HL-60 (cell line): Measurements from ENCODE around the gene RNGTT.

Experiments
- CTCF ChIP-seq: IDR thresholded peaks from one replicate; pipeline ENCODE4 v1.5.1; 2011; ENCODE audit warnings: low read length, control low read depth, inconsistent platforms; ENCODE audit not compliant: insufficient read depth
- POLR2AphosphoS5 ChIP-seq: IDR thresholded peaks from 2 replicates; pipeline ENCODE4 v1.6.1; 2012; ENCODE audit warnings: low read depth

- TF ChIP-seq POLR2AphosphoS5 (no peak), CTCF (no peak)
These were observed 2.3 kb upstream of the RNGTT start for GRCh38 chr6:88965691-88966090.
